ENCODE measurements around the gene FAM98B.

Gene FAM98B

DNA sequence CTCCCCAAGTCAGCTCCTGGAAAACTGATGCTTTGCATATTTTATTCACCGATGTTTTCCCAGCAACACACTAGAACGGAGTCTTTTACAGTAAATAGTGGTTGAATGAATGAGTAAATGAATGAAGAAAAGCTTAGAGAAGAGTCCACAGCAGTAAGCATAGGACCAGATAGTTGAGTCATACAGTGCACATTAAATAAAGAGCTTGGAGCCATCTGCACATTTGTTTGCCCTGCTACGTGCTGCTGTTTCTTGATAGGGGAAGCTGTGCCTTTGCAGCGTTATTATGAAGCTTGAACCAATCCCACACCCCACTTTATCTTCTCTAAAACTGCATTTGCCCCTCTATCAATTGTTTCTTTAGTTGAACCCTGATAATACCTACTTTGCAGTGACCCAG lies 1.2 kb downstream of the FAM98B start:
- Histone ChIP-seq H4K8ac (ENCODE audit: low read depth, low read length) (no peak overlapping the region), H3K79me2 (ENCODE audit: control insufficient read depth, insufficient read depth, low read length) (peaks cover 45% of the 10 kb centered on the region), H3K56ac (ENCODE audit: low read length) (peak overlapping the region; percentile 98), H2AK5ac (ENCODE audit: low read length) (no peak overlapping the region), H3K4ac (ENCODE audit: low read depth, low read length) (no peak overlapping the region), H3K4me1 (ENCODE audit: control insufficient read depth, low read depth, low read length) (no peaks in the 10 kb centered on the region), H3K27ac (ENCODE audit: low read depth, low read length) (no peak overlapping the region), H2BK5ac (ENCODE audit: low read length) (no peak overlapping the region), H2BK120ac (ENCODE audit: low read depth, low read length) (no peak overlapping the region), H3K4me2 (ENCODE audit: low read length) (peak overlapping the region; percentile 77), H3K27me3 (ENCODE audit: insufficient read depth, low read length, poor library complexity) (no peaks in the 10 kb centered on the region), H2BK15ac (replicated peaks; ENCODE audit: low read depth) (no peak overlapping the region), H3K4me3 (ENCODE audit: low read length) (peak overlapping the region; percentile 96), H3K18ac (ENCODE audit: low read length) (no peak overlapping the region), H4K5ac (ENCODE audit: low read length) (no peak overlapping the region), H3K79me1 (ENCODE audit: low read length) (peaks cover 22% of the 10 kb centered on the region), H3K36me3 (ENCODE audit: control insufficient read depth, insufficient read depth, low read length) (no peaks in the 10 kb centered on the region), H3K9ac (ENCODE audit: low read length) (peak overlapping the region; percentile 97), H3K23ac (ENCODE audit: low read length) (no peak overlapping the region)
- no CpG with 5 or more reads among the region's 4 CpGs for WGBS (ENCODE audit: extremely low coverage, insufficient coverage, low lambda C conversion rate)
- no peak for DNase-seq

GRCh38 chr15:38458646-38459045 lies 4.7 kb downstream of the FAM98B start:
- no peak overlapping the region for H2AK5ac ChIP-seq (ENCODE audit: low read length)
- no peak overlapping the region for H3K23ac ChIP-seq (ENCODE audit: low read length)
- no peak overlapping the region for H4K5ac ChIP-seq (ENCODE audit: low read length)
- no peak for DNase-seq
- no peak overlapping the region for H3K27ac ChIP-seq (ENCODE audit: low read depth, low read length)
- no peak overlapping the region for H3K4me3 ChIP-seq (ENCODE audit: low read length)
- H3K36me3 ChIP-seq (ENCODE audit: control insufficient read depth, insufficient read depth, low read length), result no peaks in the 10 kb centered on the region
- WGBS (ENCODE audit: extremely low coverage, insufficient coverage, low lambda C conversion rate), result no CpG with 5 or more reads among the region's 5 CpGs
- no peak overlapping the region for H3K4me2 ChIP-seq (ENCODE audit: low read length)
- no peak overlapping the region for H3K56ac ChIP-seq (ENCODE audit: low read length)
- H3K18ac ChIP-seq (ENCODE audit: low read length), result no peak overlapping the region
- no peaks in the 10 kb centered on the region for H3K4me1 ChIP-seq (ENCODE audit: control insufficient read depth, low read depth, low read length)
- no peak overlapping the region for H2BK120ac ChIP-seq (ENCODE audit: low read depth, low read length)
- no peak overlapping the region for H3K9ac ChIP-seq (ENCODE audit: low read length)
- H4K8ac ChIP-seq (ENCODE audit: low read depth, low read length), result no peak overlapping the region
- H2BK15ac ChIP-seq (replicated peaks; ENCODE audit: low read depth), result no peak overlapping the region
- H3K79me1 ChIP-seq (ENCODE audit: low read length), result peaks cover 22% of the 10 kb centered on the region
- no peak overlapping the region for H3K4ac ChIP-seq (ENCODE audit: low read depth, low read length)
- H2BK5ac ChIP-seq (ENCODE audit: low read length), result no peak overlapping the region
- peaks cover 49% of the 10 kb centered on the region for H3K79me2 ChIP-seq (ENCODE audit: control insufficient read depth, insufficient read depth, low read length)
- no peaks in the 10 kb centered on the region for H3K27me3 ChIP-seq (ENCODE audit: insufficient read depth, low read length, poor library complexity)

DNA sequence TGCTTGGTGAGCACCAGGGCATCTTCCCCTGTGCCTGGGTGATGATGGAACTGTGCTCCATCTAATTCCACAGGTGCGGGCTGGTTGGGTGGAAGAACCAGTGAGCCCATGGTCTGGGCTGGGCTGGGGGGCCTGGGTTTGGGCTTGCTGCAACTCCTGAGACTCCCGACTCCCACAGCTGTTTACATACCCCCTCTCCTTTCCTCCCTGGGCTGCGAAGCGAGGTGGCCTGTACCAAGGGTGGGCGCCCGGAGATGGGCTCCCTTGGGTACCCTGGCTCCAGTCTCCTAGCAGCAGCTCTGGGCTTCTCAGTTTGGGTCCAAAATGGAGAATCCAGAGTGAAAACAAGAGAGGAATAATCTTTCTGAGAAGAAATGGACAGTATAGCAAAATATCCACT lies 5.6 kb downstream of the FAM98B start:
- H3K27ac ChIP-seq (ENCODE audit: low read depth, low read length), result no peak overlapping the region
- H3K23ac ChIP-seq (ENCODE audit: low read length), result no peak overlapping the region
- peaks cover 22% of the 10 kb centered on the region for H3K79me1 ChIP-seq (ENCODE audit: low read length)
- no peak overlapping the region for H3K4me3 ChIP-seq (ENCODE audit: low read length)
- H2BK15ac ChIP-seq (replicated peaks; ENCODE audit: low read depth), result no peak overlapping the region
- H2BK5ac ChIP-seq (ENCODE audit: low read length), result no peak overlapping the region
- H3K18ac ChIP-seq (ENCODE audit: low read length), result no peak overlapping the region
- H2BK120ac ChIP-seq (ENCODE audit: low read depth, low read length), result no peak overlapping the region
- H3K56ac ChIP-seq (ENCODE audit: low read length), result no peak overlapping the region
- no peak overlapping the region for H2AK5ac ChIP-seq (ENCODE audit: low read length)
- H3K4me2 ChIP-seq (ENCODE audit: low read length), result no peak overlapping the region
- H3K79me2 ChIP-seq (ENCODE audit: control insufficient read depth, insufficient read depth, low read length), result peaks cover 49% of the 10 kb centered on the region
- no peaks in the 10 kb centered on the region for H3K4me1 ChIP-seq (ENCODE audit: control insufficient read depth, low read depth, low read length)
- no peak overlapping the region for H4K8ac ChIP-seq (ENCODE audit: low read depth, low read length)
- no peak for DNase-seq
- H3K27me3 ChIP-seq (ENCODE audit: insufficient read depth, low read length, poor library complexity), result no peaks in the 10 kb centered on the region
- H3K36me3 ChIP-seq (ENCODE audit: control insufficient read depth, insufficient read depth, low read length), result no peaks in the 10 kb centered on the region
- no peak overlapping the region for H3K4ac ChIP-seq (ENCODE audit: low read depth, low read length)
- H4K5ac ChIP-seq (ENCODE audit: low read length), result no peak overlapping the region
- H3K9ac ChIP-seq (ENCODE audit: low read length), result no peak overlapping the region
- no CpG with 5 or more reads among the region's 6 CpGs for WGBS (ENCODE audit: extremely low coverage, insufficient coverage, low lambda C conversion rate)

GRCh38 chr15:38460543-38460942 lies 6.6 kb downstream of the FAM98B start:
- Histone ChIP-seq H3K36me3 (ENCODE audit: control insufficient read depth, insufficient read depth, low read length) (no peaks in the 10 kb centered on the region), H3K4ac (ENCODE audit: low read depth, low read length) (no peak overlapping the region), H4K8ac (ENCODE audit: low read depth, low read length) (no peak overlapping the region), H3K56ac (ENCODE audit: low read length) (no peak overlapping the region), H3K79me2 (ENCODE audit: control insufficient read depth, insufficient read depth, low read length) (peaks cover 41% of the 10 kb centered on the region), H3K79me1 (ENCODE audit: low read length) (peaks cover 17% of the 10 kb centered on the region), H3K18ac (ENCODE audit: low read length) (no peak overlapping the region), H4K5ac (ENCODE audit: low read length) (no peak overlapping the region), H3K4me1 (ENCODE audit: control insufficient read depth, low read depth, low read length) (no peaks in the 10 kb centered on the region), H2BK5ac (ENCODE audit: low read length) (no peak overlapping the region), H3K4me2 (ENCODE audit: low read length) (no peak overlapping the region), H2BK120ac (ENCODE audit: low read depth, low read length) (no peak overlapping the region), H3K9ac (ENCODE audit: low read length) (no peak overlapping the region), H3K23ac (ENCODE audit: low read length) (no peak overlapping the region), H3K4me3 (ENCODE audit: low read length) (no peak overlapping the region), H3K27ac (ENCODE audit: low read depth, low read length) (no peak overlapping the region), H2AK5ac (ENCODE audit: low read length) (no peak overlapping the region), H2BK15ac (replicated peaks; ENCODE audit: low read depth) (no peak overlapping the region), H3K27me3 (ENCODE audit: insufficient read depth, low read length, poor library complexity) (no peaks in the 10 kb centered on the region)
- WGBS (ENCODE audit: extremely low coverage, insufficient coverage, low lambda C conversion rate), result no CpG with 5 or more reads among the region's 3 CpGs
- no peak for DNase-seq

DNA sequence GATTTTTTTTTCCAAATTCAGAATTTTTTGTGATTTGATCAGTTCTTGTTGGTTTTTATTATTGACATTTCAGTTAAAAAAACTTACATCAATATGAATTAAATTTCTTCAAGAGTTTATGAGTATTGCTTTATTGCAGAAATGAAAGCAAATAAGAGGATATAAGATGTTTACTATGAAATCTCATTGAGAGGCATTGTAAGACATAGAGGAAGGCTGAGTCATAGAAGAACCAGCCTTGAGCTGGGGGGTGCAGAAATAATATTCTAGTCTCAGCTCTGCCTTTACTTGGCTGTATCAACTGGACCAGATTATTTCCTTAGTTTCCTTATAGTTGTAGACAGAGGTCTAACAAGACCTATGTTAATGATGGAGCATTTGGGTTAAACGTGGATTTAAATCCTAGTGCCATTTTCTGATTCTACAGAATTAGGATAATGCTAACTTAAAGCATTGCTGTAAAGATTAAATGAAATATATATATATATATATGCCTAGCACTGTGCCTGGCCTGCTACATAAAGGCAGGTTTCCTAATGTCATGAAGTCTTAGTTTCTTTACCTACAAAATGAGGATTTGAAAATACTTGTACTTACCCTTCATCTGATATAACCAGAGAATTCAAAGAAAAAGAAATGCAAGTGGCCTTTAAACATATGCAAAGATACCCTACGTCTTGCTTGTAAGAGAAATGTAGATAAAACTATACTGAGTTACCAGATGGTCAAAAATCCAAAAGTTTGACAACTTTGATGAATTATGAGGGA lies 7.3 kb downstream of the FAM98B start:
- Histone ChIP-seq H3K79me2 (ENCODE audit: control insufficient read depth, insufficient read depth, low read length) (peaks cover 37% of the 10 kb centered on the region), H3K27me3 (ENCODE audit: insufficient read depth, low read length, poor library complexity) (no peaks in the 10 kb centered on the region), H2BK5ac (ENCODE audit: low read length) (no peak overlapping the region), H3K18ac (ENCODE audit: low read length) (no peak overlapping the region), H2BK120ac (ENCODE audit: low read depth, low read length) (no peak overlapping the region), H2BK15ac (replicated peaks; ENCODE audit: low read depth) (no peak overlapping the region), H3K4me2 (ENCODE audit: low read length) (no peak overlapping the region), H4K8ac (ENCODE audit: low read depth, low read length) (no peak overlapping the region), H3K79me1 (ENCODE audit: low read length) (peaks cover 18% of the 10 kb centered on the region), H3K9ac (ENCODE audit: low read length) (no peak overlapping the region), H3K4me1 (ENCODE audit: control insufficient read depth, low read depth, low read length) (no peaks in the 10 kb centered on the region), H2AK5ac (ENCODE audit: low read length) (no peak overlapping the region), H3K27ac (ENCODE audit: low read depth, low read length) (no peak overlapping the region), H3K4me3 (ENCODE audit: low read length) (no peak overlapping the region), H3K56ac (ENCODE audit: low read length) (no peak overlapping the region), H4K5ac (ENCODE audit: low read length) (no peak overlapping the region), H3K23ac (ENCODE audit: low read length) (no peak overlapping the region), H3K36me3 (ENCODE audit: control insufficient read depth, insufficient read depth, low read length) (no peaks in the 10 kb centered on the region), H3K4ac (ENCODE audit: low read depth, low read length) (no peak overlapping the region)
- no CpG with 5 or more reads among the region's 2 CpGs for WGBS (ENCODE audit: extremely low coverage, insufficient coverage, low lambda C conversion rate)
- DNase-seq, result no peak

DNA sequence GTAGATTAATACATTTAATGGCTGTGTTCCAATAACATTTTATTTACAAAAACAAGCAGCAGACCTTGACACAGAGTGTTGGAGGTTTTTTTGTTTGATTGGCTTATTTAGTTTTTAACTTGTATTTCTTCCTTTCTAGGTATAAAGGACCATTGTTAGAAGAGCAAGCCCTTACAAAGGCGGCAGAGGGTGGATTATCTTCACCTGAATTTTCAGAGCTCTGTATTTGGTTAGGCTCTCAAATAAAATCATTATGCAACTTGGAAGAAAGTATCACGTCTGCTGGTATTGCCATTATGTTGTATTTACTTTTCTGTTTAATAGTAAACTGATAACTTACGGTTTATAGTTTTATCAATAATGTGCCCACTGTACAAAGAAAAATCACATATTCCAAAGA lies 10.0 kb downstream of the FAM98B start:
- Histone ChIP-seq H3K4me1 (ENCODE audit: control insufficient read depth, low read depth, low read length) (no peaks in the 10 kb centered on the region), H3K23ac (ENCODE audit: low read length) (no peak overlapping the region), H2BK15ac (replicated peaks; ENCODE audit: low read depth) (no peak overlapping the region), H3K4me2 (ENCODE audit: low read length) (no peak overlapping the region), H2AK5ac (ENCODE audit: low read length) (no peak overlapping the region), H3K79me2 (ENCODE audit: control insufficient read depth, insufficient read depth, low read length) (peaks cover 14% of the 10 kb centered on the region), H3K4me3 (ENCODE audit: low read length) (no peak overlapping the region), H3K79me1 (ENCODE audit: low read length) (peaks cover 7% of the 10 kb centered on the region), H3K9ac (ENCODE audit: low read length) (no peak overlapping the region), H3K36me3 (ENCODE audit: control insufficient read depth, insufficient read depth, low read length) (no peaks in the 10 kb centered on the region), H3K4ac (ENCODE audit: low read depth, low read length) (no peak overlapping the region), H4K5ac (ENCODE audit: low read length) (no peak overlapping the region), H3K56ac (ENCODE audit: low read length) (no peak overlapping the region), H2BK5ac (ENCODE audit: low read length) (no peak overlapping the region), H4K8ac (ENCODE audit: low read depth, low read length) (no peak overlapping the region), H3K18ac (ENCODE audit: low read length) (no peak overlapping the region), H3K27me3 (ENCODE audit: insufficient read depth, low read length, poor library complexity) (no peaks in the 10 kb centered on the region), H3K27ac (ENCODE audit: low read depth, low read length) (no peak overlapping the region), H2BK120ac (ENCODE audit: low read depth, low read length) (no peak overlapping the region)
- no CpG with 5 or more reads among the region's 3 CpGs for WGBS (ENCODE audit: extremely low coverage, insufficient coverage, low lambda C conversion rate)
- DNase-seq, result no peak

All from mesendoderm (in vitro differentiated cells).